ES-I3 (cell line): ENCODE results near the gene PCYOX1L.

Source experiments
- H3K36me3 ChIP-seq: 2 replicates; pipeline ENCODE4 v1.6.1; 2013; ENCODE audit warnings: mild to moderate bottlenecking, low read length, control low read depth, moderate library complexity; ENCODE audit not compliant: insufficient read depth
- H3K4me1 ChIP-seq: 2 replicates; pipeline ENCODE4 v1.6.1; 2013; ENCODE audit warnings: mild to moderate bottlenecking, control low read depth, low read length; ENCODE audit not compliant: insufficient read depth
- H3K9ac ChIP-seq: 2 replicates; pipeline ENCODE4 v1.6.1; 2013; ENCODE audit warnings: low read depth, mild to moderate bottlenecking, low read length, moderate library complexity
- H3K9me3 ChIP-seq: 2 replicates; pipeline ENCODE4 v1.6.1; 2013; ENCODE audit warnings: mild to moderate bottlenecking, low read length, moderate library complexity; ENCODE audit not compliant: control insufficient read depth, insufficient read depth

Gene PCYOX1L, protein sequence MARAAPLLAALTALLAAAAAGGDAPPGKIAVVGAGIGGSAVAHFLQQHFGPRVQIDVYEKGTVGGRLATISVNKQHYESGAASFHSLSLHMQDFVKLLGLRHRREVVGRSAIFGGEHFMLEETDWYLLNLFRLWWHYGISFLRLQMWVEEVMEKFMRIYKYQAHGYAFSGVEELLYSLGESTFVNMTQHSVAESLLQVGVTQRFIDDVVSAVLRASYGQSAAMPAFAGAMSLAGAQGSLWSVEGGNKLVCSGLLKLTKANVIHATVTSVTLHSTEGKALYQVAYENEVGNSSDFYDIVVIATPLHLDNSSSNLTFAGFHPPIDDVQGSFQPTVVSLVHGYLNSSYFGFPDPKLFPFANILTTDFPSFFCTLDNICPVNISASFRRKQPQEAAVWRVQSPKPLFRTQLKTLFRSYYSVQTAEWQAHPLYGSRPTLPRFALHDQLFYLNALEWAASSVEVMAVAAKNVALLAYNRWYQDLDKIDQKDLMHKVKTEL

DNA sequence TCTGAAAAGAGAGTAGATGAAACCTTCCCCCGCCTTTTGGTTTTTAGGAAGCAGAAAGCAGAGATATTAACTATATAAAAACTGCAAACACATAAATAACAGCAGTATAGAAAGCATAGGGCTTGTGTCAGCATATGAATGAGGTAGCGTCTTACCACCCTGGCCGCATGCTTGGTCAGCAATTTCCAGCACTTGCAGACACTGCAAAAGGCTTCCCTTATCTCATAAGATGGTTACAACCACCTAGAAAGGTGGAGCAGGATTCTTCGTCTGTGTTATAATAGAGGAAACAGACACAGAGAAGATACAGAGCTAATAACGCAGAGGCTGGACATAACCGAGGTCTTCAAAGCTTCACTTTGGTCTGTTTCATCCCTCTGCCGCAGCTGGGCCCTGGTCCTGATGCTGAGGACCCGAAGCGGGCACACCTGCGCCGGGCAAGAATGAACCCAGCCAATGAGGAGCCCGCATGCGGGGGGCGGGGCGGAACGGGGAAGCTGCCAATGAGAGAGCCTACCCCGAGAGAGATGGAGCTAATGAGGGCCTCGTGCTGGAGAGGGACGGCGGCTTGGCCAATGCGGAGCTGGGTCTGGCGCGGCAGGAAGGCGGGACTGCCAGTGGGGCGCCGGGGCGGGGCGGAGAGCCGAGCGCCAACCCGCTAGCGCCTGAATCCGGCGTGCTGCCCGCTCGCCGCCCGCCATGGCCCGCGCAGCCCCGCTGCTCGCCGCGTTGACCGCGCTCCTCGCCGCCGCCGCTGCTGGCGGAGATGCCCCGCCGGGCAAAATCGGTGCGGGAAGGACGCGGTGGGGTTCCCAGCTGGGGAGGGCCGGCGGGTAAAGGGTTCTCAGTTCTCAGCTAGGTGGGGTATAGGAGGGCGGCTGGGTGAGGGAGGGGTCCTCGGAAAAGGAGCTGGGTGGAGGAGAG is at the start of gene PCYOX1L:
Gene PCYOX1L (plus strand): TSS at position 677 of the 924 bp plus-strand sequence. CDS start 23 bp downstream, at position 700.
- no peaks in the 10 kb centered on the region for H3K9me3 ChIP-seq
- H3K4me1 ChIP-seq: no peaks in the 10 kb centered on the region
- peak within 1 kb of the TSS; percentile 61 for H3K9ac ChIP-seq
- peaks cover 2% of the 10 kb centered on the region; the same call in 1 of the 2 replicates for H3K36me3 ChIP-seq

DNA sequence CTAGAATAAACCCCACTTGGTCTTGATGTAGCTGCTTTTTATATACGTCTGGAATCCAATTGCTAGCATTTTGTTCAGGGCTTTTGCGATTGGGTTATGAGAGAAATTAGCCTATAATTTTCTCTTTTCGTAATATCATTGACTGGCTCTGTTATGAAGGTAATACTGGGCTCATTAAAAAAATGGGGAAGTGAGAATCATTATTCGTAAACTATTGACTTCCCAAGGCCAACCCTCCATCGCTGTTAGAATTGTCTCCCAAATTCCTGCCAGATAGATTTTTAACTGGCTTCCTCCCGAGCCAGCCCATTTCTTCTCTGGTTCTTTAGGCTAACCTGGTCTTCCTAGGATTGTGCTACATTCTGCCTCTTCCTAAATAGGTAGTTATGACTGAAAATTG is 48.5 kb upstream of the PCYOX1L start:
- peaks cover 12% of the 10 kb centered on the region; the same call in 1 of the 2 replicates for H3K4me1 ChIP-seq
- no peak overlapping the region for H3K9ac ChIP-seq
- H3K36me3 ChIP-seq: no peaks in the 10 kb centered on the region
- no peaks in the 10 kb centered on the region for H3K9me3 ChIP-seq

DNA sequence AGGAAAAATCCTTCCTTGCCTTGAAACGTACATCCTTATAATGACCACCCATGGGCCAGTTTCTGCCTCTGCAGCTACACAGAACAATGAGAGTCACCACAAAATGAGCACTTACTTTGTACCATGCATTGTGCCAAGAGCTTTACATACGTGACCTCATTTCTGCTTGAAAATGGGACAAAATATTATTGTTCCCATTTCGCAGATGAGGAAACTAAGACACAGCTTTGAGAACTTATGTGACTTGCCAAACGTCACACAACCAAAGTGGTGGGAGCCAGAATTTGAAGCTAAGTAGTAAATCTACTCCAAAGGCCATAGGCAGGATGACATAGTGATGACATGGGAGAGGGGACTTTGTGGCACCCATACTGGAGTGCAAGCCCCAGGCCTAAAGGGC is 47.4 kb upstream of the PCYOX1L start:
- no peak overlapping the region for H3K9ac ChIP-seq
- no peaks in the 10 kb centered on the region for H3K9me3 ChIP-seq
- H3K4me1 ChIP-seq: peaks cover 12% of the 10 kb centered on the region; the same call in 1 of the 2 replicates
- no peaks in the 10 kb centered on the region for H3K36me3 ChIP-seq

DNA sequence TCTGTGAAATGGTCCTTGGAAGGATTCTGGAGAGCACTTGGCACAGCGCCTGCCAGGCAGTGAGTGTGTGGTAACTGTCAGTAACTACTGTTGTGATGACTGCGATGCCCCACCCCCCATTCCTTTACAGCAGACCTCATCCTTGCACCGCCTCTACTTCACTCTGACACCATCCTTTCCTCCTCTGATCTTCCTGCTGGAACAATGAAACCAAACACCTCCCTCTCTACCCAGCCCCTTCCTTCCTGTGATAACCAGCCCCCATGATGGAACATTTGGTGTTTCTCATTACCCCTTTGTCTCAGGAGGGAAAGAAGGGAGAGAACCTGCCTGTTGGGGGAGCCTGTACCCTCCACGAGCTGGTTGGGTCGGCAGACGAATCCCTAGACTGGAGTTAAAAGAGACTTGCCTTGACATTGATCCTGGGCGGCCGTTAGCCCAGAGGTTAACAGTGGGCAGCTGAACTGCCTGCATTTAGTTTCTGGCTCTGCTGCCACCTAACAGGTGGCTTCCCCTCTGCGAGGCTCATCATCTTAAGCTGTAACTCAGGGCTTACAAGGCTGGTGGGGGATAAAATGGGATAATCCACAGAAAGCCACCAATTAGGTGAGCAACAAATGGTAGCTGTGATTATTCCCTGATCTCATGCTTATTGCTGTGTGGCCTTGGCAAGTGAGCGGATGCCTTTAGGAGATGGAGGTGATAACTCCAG is 46.7 kb upstream of the PCYOX1L start:
- no peaks in the 10 kb centered on the region for H3K36me3 ChIP-seq
- no peaks in the 10 kb centered on the region for H3K9me3 ChIP-seq
- peaks cover 12% of the 10 kb centered on the region; the same call in 1 of the 2 replicates for H3K4me1 ChIP-seq
- H3K9ac ChIP-seq: no peak overlapping the region

DNA sequence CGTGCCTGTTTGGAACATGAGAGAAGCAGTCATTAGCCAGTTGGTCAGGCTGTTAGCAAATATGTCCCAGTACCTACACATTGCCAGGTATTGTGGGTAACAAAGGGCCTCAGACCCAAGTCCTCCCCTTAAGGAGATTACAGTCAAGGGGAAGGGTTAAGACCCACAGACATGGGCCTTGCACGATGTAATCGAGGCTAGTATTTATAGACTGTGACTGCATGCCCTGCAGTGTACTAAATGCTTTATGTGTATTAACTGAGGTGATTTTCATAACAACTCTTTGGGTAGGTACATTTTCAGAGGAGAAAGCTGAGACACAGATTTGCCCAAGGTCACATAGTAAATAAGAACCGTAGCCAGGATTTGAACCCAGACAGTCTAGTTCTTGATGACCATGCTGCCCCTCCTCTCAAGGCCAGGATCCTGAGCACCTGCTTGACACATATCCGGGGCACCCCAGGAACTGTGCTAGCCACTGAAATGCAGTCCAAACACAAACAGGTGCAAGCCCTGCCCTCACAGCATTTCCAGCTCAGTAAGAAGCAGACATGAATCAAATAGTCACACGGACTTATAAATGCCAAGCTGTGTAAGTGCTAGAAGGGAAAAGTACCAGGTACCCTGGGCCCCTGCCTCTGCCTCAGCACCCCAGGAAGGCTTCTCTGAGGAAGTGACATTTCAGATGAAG is 44.5 kb upstream of the PCYOX1L start:
- H3K4me1 ChIP-seq: peaks cover 12% of the 10 kb centered on the region; the same call in 1 of the 2 replicates
- no peak overlapping the region for H3K9ac ChIP-seq
- no peaks in the 10 kb centered on the region for H3K9me3 ChIP-seq
- H3K36me3 ChIP-seq: no peaks in the 10 kb centered on the region

DNA sequence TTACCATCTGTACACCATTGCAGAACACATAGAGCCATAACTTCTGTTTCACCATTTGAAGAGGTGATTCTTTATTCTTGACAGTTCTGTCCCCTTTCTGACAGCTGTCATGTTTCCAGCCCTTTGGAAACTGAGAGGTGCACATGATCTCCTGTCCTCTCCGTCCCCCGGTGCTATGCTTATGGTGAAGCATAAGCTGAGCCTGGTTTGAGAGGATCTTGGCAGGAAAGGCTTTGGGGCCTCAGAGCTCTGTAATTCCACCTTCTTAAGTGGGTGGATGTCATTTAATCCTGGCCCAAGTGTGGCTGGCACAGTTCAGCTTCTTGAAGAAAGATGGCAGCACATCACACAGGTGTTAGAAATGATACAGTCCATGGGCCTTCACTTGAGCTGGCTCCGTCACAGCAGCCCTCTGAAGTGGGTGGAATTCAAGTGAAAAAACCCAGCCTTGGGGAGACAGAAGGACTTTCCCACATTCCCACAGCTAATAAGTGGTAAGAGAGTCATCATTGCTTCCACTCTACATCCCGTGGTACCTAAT is 43.2 kb upstream of the PCYOX1L start:
- no peak overlapping the region for H3K9ac ChIP-seq
- peaks cover 12% of the 10 kb centered on the region; the same call in 1 of the 2 replicates for H3K4me1 ChIP-seq
- no peaks in the 10 kb centered on the region for H3K36me3 ChIP-seq
- H3K9me3 ChIP-seq: no peaks in the 10 kb centered on the region

DNA sequence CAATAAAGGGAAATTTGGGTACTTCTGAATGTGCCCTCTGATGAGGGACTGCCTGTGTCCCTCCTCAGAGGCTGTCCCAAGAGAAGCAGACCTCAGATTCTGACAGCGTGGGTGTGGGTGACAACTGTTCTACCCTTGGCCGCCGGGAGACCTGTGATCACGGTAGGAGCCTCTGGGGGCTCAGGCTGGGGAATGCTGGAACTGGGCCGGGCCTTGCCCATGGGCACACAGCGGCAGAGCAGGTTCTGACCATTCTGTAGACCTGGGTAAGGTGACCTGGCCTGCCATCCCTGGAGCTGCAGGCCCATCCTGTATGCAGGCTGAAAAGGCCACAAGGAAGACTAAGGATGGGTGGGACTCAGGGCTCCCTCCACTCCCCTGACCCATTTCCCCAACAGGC is 42.1 kb upstream of the PCYOX1L start:
- no peaks in the 10 kb centered on the region for H3K9me3 ChIP-seq
- H3K4me1 ChIP-seq: peaks cover 14% of the 10 kb centered on the region; the same call in 1 of the 2 replicates
- H3K9ac ChIP-seq: no peak overlapping the region
- H3K36me3 ChIP-seq: no peaks in the 10 kb centered on the region

DNA sequence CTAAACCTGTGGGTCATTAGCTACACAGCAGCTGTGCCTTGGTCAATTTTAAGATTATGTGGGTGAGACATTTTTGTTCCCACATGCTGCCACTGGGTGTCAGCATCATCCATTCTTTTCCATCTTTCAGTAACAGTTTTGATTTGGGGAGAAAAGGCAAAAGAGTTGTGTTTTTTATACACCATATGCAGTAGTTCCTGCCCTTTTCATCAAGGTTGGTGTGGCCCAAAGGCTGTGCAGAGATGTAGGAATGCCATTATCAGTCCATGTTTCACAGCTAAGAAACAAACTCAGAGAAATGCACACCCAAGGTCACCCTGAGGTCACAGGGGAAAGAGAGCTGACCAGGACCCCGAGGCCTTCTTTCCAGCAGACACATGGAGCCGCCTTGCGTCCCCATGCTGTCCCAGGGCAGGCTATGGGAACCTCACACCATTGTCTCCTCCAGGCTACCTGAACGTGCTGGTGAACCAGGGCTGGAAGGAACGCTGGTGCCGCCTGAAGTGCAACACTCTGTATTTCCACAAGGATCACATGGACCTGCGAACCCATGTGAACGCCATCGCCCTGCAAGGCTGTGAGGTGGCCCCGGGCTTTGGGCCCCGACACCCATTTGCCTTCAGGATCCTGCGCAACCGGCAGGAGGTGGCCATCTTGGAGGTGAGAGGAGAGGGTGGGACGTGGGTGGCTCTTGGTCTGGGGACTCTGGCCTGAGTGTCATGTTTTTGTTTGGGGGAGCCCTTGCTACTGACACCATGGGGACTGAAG is 40.4 kb upstream of the PCYOX1L start:
- Histone ChIP-seq H3K36me3 (no peaks in the 10 kb centered on the region), H3K9me3 (no peaks in the 10 kb centered on the region), H3K9ac (no peak overlapping the region), H3K4me1 (peaks cover 10% of the 10 kb centered on the region; the same call in 1 of the 2 replicates)

DNA sequence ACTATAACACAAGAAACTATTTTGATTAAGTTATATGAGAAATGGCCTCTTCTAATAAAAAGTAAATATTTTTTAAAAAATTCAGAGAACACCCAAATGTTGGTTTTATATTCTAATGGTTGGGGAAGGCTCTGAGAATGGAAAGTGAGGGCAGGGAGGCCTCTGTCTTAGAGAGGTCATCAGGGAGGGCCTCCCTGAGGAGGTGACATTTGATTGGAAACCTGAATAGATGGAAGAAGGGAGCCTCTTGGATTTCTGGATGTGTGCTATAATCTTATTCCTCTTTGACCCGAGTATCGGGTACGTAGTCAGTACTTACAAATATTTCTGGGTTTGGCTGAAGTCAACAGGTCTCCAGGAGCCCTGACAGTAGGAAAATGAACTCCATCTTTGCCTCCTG is 38.7 kb upstream of the PCYOX1L start:
- peaks cover 13% of the 10 kb centered on the region; the same call in 1 of the 2 replicates for H3K4me1 ChIP-seq
- no peak overlapping the region for H3K9ac ChIP-seq
- H3K36me3 ChIP-seq: no peaks in the 10 kb centered on the region
- H3K9me3 ChIP-seq: no peaks in the 10 kb centered on the region

DNA sequence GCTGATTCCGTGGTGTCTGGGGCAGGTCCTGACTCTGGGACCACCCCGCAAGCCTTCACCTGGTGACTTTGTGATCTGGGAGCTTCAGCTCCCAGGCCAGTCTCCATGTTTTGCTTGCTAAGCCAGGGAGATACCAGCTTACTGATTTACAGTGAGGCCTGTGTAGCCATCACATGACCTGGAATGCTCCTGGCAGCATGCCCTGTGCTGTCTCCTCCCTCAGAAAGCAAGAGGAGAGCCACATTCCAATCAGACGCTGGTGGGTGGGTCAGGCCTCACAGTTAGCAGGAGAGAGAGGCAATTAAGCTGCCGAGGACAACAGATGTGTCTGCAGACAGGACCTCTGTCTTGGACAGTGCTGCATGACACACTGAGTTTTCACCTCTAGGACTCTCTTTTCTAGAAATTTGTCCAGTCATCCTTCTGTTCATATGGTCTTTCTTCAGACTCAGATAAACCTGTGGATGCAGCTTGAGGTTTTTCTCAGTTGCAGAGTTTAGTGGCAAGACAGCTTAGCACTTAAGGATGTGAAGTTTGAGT is 37.0 kb upstream of the PCYOX1L start:
- H3K9ac ChIP-seq: no peak overlapping the region
- H3K36me3 ChIP-seq: no peaks in the 10 kb centered on the region
- H3K9me3 ChIP-seq: no peaks in the 10 kb centered on the region
- peaks cover 13% of the 10 kb centered on the region; the same call in 1 of the 2 replicates for H3K4me1 ChIP-seq

DNA sequence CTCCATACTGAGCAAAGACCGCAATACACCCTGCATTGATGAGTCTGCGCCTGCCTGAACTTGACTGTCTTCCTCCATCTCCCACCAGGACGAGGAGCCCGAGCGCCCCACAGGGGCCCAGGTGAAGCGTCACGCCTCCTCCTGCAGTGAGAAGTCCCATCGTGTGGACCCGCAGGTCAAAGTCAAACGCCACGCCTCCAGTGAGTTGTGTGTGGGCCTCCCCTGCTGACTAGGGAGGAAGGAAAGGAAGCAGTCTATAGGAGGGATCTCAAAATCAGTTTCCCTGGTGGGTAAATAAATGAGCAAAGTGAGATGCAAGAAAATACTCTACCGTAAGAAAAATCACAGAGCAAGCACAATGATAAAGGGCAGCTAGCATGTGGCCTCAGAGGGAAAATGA is 35.3 kb upstream of the PCYOX1L start:
- Histone ChIP-seq H3K36me3 (no peaks in the 10 kb centered on the region), H3K4me1 (peaks cover 13% of the 10 kb centered on the region; the same call in 1 of the 2 replicates), H3K9me3 (no peaks in the 10 kb centered on the region), H3K9ac (no peak overlapping the region)

DNA sequence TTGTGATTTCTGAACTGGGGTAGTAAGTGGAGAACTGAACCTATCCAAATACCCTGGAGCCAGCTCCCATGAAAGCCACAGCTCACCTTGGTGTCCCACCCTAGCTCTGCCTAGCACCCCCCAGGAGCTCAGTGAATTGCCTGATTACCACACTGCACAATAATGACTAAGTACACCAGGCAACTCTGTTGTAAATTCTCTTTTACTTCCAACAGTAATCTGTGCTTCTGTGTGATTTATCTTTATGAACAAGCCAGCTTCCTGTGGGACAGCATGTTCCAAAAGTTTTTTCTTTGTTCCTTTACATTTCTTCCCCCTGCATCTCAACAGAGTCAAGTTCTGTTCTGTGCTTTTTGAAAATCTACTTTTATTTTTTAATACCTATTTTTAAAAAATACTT is 34.6 kb upstream of the PCYOX1L start:
- Histone ChIP-seq H3K36me3 (no peaks in the 10 kb centered on the region), H3K9me3 (no peaks in the 10 kb centered on the region), H3K4me1 (peaks cover 13% of the 10 kb centered on the region; the same call in 1 of the 2 replicates), H3K9ac (no peak overlapping the region)
